Endodermal cell (in vitro differentiated cells): Measurements from ENCODE around the gene EIF2B5. TPM values are rescaled to one million over a fixed set of nuclear protein-coding genes. Genes with fewer than 3 reads are reported as not detected.

Source experiments
- DNase-seq: peaks from one replicate; pipeline ENCODE4 v3.0.0-alpha.2; 2017
- H3K27ac ChIP-seq: 2 replicates; pipeline ENCODE4 v1.5.1; 2013; ENCODE audit warnings: mild to moderate bottlenecking, low read depth, low read length, moderate library complexity
- H3K27me3 ChIP-seq: 2 replicates; pipeline ENCODE4 v1.6.1; 2013; ENCODE audit warnings: mild to moderate bottlenecking, low read length, moderate library complexity; ENCODE audit not compliant: insufficient read depth, control insufficient read depth, poor library complexity, severe bottlenecking
- H3K36me3 ChIP-seq: 2 replicates; pipeline ENCODE4 v1.7.0; 2013; ENCODE audit warnings: mild to moderate bottlenecking, low read length, moderate library complexity; ENCODE audit not compliant: control insufficient read depth, insufficient read depth
- H3K4me1 ChIP-seq: one replicate; pipeline ENCODE4 v1.7.0; 2013; ENCODE audit warnings: low read length; ENCODE audit not compliant: control insufficient read depth, insufficient read depth
- H3K4me3 ChIP-seq: 2 replicates; pipeline ENCODE4 v1.5.1; 2013; ENCODE audit warnings: mild to moderate bottlenecking, low read length, moderate library complexity
- H3K9ac ChIP-seq: 2 replicates; pipeline ENCODE4 v1.6.1; 2013; ENCODE audit warnings: mild to moderate bottlenecking, low read length, moderate library complexity; ENCODE audit not compliant: poor library complexity, severe bottlenecking; ENCODE audit errors: extremely low read depth
- H3K9me3 ChIP-seq: 2 replicates; pipeline ENCODE4 v1.6.1; 2013; ENCODE audit warnings: mild to moderate bottlenecking, low read length, moderate library complexity; ENCODE audit not compliant: control insufficient read depth
- H3K27ac Mint-ChIP-seq: 2 replicates; pipeline ENCODE4 v1.8.0; 2020; ENCODE audit warnings: mixed read lengths
- H3K27me3 Mint-ChIP-seq: 2 replicates; pipeline ENCODE4 v1.8.0; 2021; ENCODE audit warnings: mild to moderate bottlenecking, mixed read lengths; ENCODE audit not compliant: insufficient read depth
- H3K36me3 Mint-ChIP-seq: 2 replicates; pipeline ENCODE4 v1.8.0; 2020; ENCODE audit warnings: low read depth, mixed read lengths
- H3K4me1 Mint-ChIP-seq: 2 replicates; pipeline ENCODE4 v1.8.0; 2020; ENCODE audit warnings: mixed read lengths
- H3K4me3 Mint-ChIP-seq: 2 replicates; pipeline ENCODE4 v1.8.0; 2020; ENCODE audit warnings: mild to moderate bottlenecking, moderate library complexity, mixed read lengths
- H3K9me3 Mint-ChIP-seq: 2 replicates; pipeline ENCODE4 v1.8.0; 2020; ENCODE audit warnings: mild to moderate bottlenecking, mixed read lengths
- CTCF ChIP-seq: fragments of 200-600 bp; sonication (generic); conservative IDR thresholded peaks from 2 replicates; pipeline ENCODE4 v1.5.0; 2021; ENCODE audit warnings: antibody characterized with exemption, mild to moderate bottlenecking
- whole genome bisulfite sequencing, 2 experiments: methylation state at CpG; one replicate each; pipeline versions ENCODE4 v1.1.5 to v1.1.7; 2013; ENCODE audit warnings: missing lambda C conversion rate in 2 of 2, mixed read lengths in 1 of 2; ENCODE audit not compliant: insufficient coverage in 1 of 2, insufficient read length in 1 of 2; 5-methylcytosine and 5-hydroxymethylcytosine counted together
- total RNA-seq, 2 donors: library from RNA; stranded (reverse); fragmentation: NEBNext Ultra II Directional in 1 of 2; extraction: Animal tissue kit (Norgen Biotek cat#: 25700) in 1 of 2; gene quantifications; 2 replicates in 1 of 2; 3 replicates in 1 of 2; pipeline ENCODE4 v1.2.1, GENCODE V29; 2021

The EIF2B5 gene
- total RNA-seq, 2 donors from 2014 or later: 33.4 to 37.5 TPM

DNA sequence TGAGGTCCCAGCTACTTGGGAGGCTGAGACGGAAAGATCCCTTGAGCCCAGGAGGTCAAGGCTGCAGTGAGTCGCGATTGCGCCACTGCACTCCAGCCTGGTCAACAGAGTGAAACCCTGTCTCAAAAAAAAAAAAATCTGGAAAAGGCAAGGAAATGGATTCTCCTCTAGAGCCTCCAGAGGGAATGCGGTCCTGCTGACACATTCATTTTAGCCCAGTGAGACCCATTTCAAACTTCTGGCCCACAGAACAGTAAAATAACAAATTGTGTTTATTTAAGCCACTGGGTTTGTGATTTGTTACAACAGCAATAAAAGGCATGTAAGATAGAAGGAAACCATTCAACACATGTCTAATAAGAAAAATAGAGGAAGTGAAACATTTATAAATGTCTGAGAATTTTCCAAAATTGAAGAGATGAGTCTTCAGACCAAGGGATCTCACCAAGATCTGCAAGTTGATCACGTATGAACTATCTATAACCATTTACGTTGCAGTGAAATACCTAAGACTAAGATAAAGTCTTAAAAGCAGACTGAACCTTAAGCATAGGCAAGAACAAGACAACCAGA lies 38.3 kb upstream of the EIF2B5 start, which contains the start of gene HTR3E:
Gene HTR3E (plus strand): TSS at position 254 of the 573 bp plus-strand sequence. CDS start 466 bp downstream, outside the sequence.
- Mint-ChIP-seq H3K4me1 (no peaks in the 10 kb centered on the region), H3K9me3 (peaks cover 15% of the 10 kb centered on the region), H3K27me3 (peaks cover 7% of the 10 kb centered on the region), H3K4me3 (no peak within 1 kb of the TSS), H3K27ac (no peak within 1 kb of the TSS), H3K36me3 (peaks cover 4% of the 10 kb centered on the region)
- Histone ChIP-seq H3K4me1 (no peaks in the 10 kb centered on the region), H3K27ac (no peak within 1 kb of the TSS), H3K27me3 (peaks cover 15% of the 10 kb centered on the region), H3K36me3 (no peaks in the 10 kb centered on the region), H3K4me3 (no peak within 1 kb of the TSS), H3K9ac (no peak within 1 kb of the TSS), H3K9me3 (peaks cover 17% of the 10 kb centered on the region)
- WGBS, 2 experiments: 91 to 92% methylated on average over 7 of the region's 7 CpGs
- no peak for DNase-seq
- TF ChIP-seq CTCF: no peak

- Mint-ChIP-seq H3K36me3 (no peaks in the 10 kb centered on the region), H3K4me1 (no peaks in the 10 kb centered on the region), H3K9me3 (peaks cover 8% of the 10 kb centered on the region), H3K27ac (no peak overlapping the region), H3K27me3 (peaks cover 7% of the 10 kb centered on the region), H3K4me3 (no peak overlapping the region)
- TF ChIP-seq CTCF: no peak
- DNase-seq: no peak
- Histone ChIP-seq H3K4me1 (no peaks in the 10 kb centered on the region), H3K36me3 (no peaks in the 10 kb centered on the region), H3K27me3 (peaks cover 15% of the 10 kb centered on the region), H3K4me3 (no peak overlapping the region), H3K9me3 (peaks cover 10% of the 10 kb centered on the region), H3K9ac (no peak overlapping the region), H3K27ac (no peak overlapping the region)
- 85 to 93% methylated on average over 4 to 6 of the region's 6 CpGs for WGBS, 2 experiments
These were observed 37.6 kb upstream of the EIF2B5 start for GRCh38 chr3:184097556-184097955.

GRCh38 chr3:184099806-184100686 lies 35.1 kb upstream of the EIF2B5 start:
- H3K27ac Mint-ChIP-seq: no peak overlapping the region
- no peaks in the 10 kb centered on the region for H3K9me3 Mint-ChIP-seq
- H3K36me3 Mint-ChIP-seq: no peaks in the 10 kb centered on the region
- no peak overlapping the region for H3K4me3 ChIP-seq
- no peak overlapping the region for H3K9ac ChIP-seq
- H3K36me3 ChIP-seq: no peaks in the 10 kb centered on the region
- no peak overlapping the region for H3K27ac ChIP-seq
- H3K4me3 Mint-ChIP-seq: no peak overlapping the region
- H3K27me3 ChIP-seq: peaks cover 15% of the 10 kb centered on the region
- 86 to 90% methylated on average over 21 to 24 of the region's 24 CpGs for WGBS, 2 experiments
- TF ChIP-seq CTCF: no peak
- no peak for DNase-seq
- peaks cover 7% of the 10 kb centered on the region for H3K27me3 Mint-ChIP-seq
- H3K4me1 ChIP-seq: no peaks in the 10 kb centered on the region
- no peaks in the 10 kb centered on the region for H3K9me3 ChIP-seq
- no peaks in the 10 kb centered on the region for H3K4me1 Mint-ChIP-seq
